Loucy (cell line): Measurements from ENCODE around the gene SLCO2A1.

Source experiments
- H2AFZ ChIP-seq: fragments of 200-600 bp; sonication (generic); 2 replicates; pipeline ENCODE4 v1.6.0; 2016; ENCODE audit warnings: antibody characterized with exemption, mild to moderate bottlenecking, low read length, moderate library complexity
- H3F3A ChIP-seq: fragments of 200-600 bp; 2 replicates; pipeline ENCODE4 v1.6.0; 2016; ENCODE audit warnings: antibody characterized with exemption, low read depth, mild to moderate bottlenecking
- H3K27me3 ChIP-seq: fragments of 200-600 bp; sonication (generic); 2 replicates; pipeline ENCODE4 v1.6.1; 2014; ENCODE audit warnings: low read length, mild to moderate bottlenecking; ENCODE audit not compliant: insufficient read depth, poor library complexity, severe bottlenecking
- H3K36me3 ChIP-seq: fragments of 200-600 bp; sonication (generic); 2 replicates; pipeline ENCODE4 v1.6.1; 2016; ENCODE audit warnings: low read length; ENCODE audit not compliant: insufficient read depth
- H3K4me1 ChIP-seq: fragments of 200-600 bp; sonication (generic); 2 replicates; pipeline ENCODE4 v1.5.1; 2014; ENCODE audit warnings: low read length, mild to moderate bottlenecking; ENCODE audit not compliant: insufficient read depth, poor library complexity, severe bottlenecking
- H3K4me2 ChIP-seq: fragments of 200-600 bp; sonication (generic); 2 replicates; pipeline ENCODE4 v1.6.0; 2014; ENCODE audit warnings: antibody characterized with exemption, low read length, low read depth, mild to moderate bottlenecking; ENCODE audit not compliant: poor library complexity, severe bottlenecking
- H3K4me3 ChIP-seq: fragments of 200-600 bp; sonication (generic); 2 replicates; pipeline ENCODE4 v1.5.1; 2014; ENCODE audit warnings: low read length, mild to moderate bottlenecking, mixed read lengths; ENCODE audit not compliant: poor library complexity, severe bottlenecking
- H3K79me2 ChIP-seq: fragments of 200-600 bp; sonication (generic); 2 replicates; pipeline ENCODE4 v1.6.1; 2014; ENCODE audit warnings: low read length; ENCODE audit not compliant: insufficient read depth
- H3K9ac ChIP-seq: fragments of 200-600 bp; sonication (generic); 2 replicates; pipeline ENCODE4 v1.6.0; 2014; ENCODE audit warnings: mild to moderate bottlenecking, low read depth, low read length, moderate library complexity; ENCODE audit not compliant: poor library complexity, severe bottlenecking
- H3K9me2 ChIP-seq: fragments of 200-600 bp; sonication (generic); replicated peaks from 2 replicates; pipeline ENCODE4 v1.6.1; 2016; ENCODE audit warnings: low read depth, low read length, mixed read lengths
- H3K9me3 ChIP-seq: fragments of 200-600 bp; sonication (generic); 2 replicates; pipeline ENCODE4 v1.6.1; 2014; ENCODE audit warnings: mild to moderate bottlenecking, antibody characterized with exemption, low read length, low read depth; ENCODE audit not compliant: insufficient read depth
- H4K20me1 ChIP-seq: fragments of 200-600 bp; sonication (generic); 2 replicates; pipeline ENCODE4 v1.6.0; 2014; ENCODE audit warnings: antibody characterized with exemption, low read length, mild to moderate bottlenecking; ENCODE audit not compliant: insufficient read depth, poor library complexity, severe bottlenecking
- EZH2phosphoT487 ChIP-seq: fragments of 200-600 bp; IDR thresholded peaks from 2 replicates; pipeline ENCODE4 v1.6.1; 2018; ENCODE audit warnings: antibody characterized with exemption, mild to moderate bottlenecking, moderate library complexity, borderline replicate concordance
- TF ChIP-seq, protein P1 (sequence below): fragments of 200-600 bp; sonication (generic); conservative IDR thresholded peaks from 2 replicates; pipeline ENCODE4 v1.5.1; 2014; ENCODE audit warnings: mild to moderate bottlenecking, antibody characterized with exemption, low read length

The SLCO2A1 gene

DNA sequence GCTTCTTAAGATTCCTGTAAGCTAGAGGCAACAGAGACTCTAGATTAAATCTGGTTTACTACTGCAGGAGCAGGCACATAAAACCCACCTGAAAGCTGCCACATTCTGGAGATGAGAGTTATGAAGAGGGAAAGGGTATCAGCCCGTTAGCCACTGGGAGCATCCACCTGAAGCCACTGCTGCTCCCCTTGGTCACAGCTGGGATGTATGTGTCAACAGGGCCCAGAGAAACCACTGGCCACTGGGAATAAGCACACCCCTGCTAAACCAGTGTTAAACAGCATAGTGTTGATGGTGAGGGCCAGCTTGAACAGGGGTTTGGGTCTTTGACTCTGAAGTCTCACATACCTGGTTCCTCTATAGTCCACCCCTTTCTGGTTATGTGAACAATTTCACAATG lies 10.9 kb downstream of the SLCO2A1 start:
- Histone ChIP-seq H3K4me1 (no peaks in the 10 kb centered on the region), H3K36me3 (no peaks in the 10 kb centered on the region), H3K9me3 (no peaks in the 10 kb centered on the region), H3K27me3 (no peaks in the 10 kb centered on the region), H3K9ac (no peak overlapping the region), H4K20me1 (no peaks in the 10 kb centered on the region), H2AFZ (no peak overlapping the region), H3K4me2 (no peak overlapping the region), H3K79me2 (no peaks in the 10 kb centered on the region), H3K9me2 (no peaks in the 10 kb centered on the region), H3K4me3 (no peak overlapping the region), H3F3A (no peaks in the 10 kb centered on the region)
- no peak for TF ChIP-seq EZH2phosphoT487
- TF ChIP-seq, protein P1, sequence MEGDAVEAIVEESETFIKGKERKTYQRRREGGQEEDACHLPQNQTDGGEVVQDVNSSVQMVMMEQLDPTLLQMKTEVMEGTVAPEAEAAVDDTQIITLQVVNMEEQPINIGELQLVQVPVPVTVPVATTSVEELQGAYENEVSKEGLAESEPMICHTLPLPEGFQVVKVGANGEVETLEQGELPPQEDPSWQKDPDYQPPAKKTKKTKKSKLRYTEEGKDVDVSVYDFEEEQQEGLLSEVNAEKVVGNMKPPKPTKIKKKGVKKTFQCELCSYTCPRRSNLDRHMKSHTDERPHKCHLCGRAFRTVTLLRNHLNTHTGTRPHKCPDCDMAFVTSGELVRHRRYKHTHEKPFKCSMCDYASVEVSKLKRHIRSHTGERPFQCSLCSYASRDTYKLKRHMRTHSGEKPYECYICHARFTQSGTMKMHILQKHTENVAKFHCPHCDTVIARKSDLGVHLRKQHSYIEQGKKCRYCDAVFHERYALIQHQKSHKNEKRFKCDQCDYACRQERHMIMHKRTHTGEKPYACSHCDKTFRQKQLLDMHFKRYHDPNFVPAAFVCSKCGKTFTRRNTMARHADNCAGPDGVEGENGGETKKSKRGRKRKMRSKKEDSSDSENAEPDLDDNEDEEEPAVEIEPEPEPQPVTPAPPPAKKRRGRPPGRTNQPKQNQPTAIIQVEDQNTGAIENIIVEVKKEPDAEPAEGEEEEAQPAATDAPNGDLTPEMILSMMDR = no peak

DNA sequence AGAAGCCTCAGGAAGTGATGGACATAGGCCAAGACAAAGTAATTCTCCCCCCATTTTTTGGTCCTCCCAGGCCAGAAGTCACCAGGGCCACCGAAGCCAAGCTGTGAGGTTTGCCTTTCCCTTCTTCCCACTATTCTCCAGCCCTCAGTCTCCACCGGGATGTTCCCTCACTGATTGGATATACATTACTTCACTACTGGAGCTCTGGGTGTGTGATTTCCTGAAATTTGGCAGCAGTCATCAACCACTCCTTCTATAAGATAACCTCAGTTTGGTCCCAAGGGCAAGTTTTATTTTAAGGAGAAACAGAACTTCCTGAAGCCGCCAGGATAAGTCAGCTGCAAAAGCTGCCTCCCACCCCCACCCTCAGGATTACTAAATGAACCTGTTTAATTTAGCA lies 11.3 kb downstream of the SLCO2A1 start:
- no peaks in the 10 kb centered on the region for H3K4me1 ChIP-seq
- H3K9me3 ChIP-seq = no peaks in the 10 kb centered on the region
- H3K36me3 ChIP-seq = no peaks in the 10 kb centered on the region
- H3K27me3 ChIP-seq = no peaks in the 10 kb centered on the region
- H3K4me2 ChIP-seq = no peak overlapping the region
- no peaks in the 10 kb centered on the region for H3K9me2 ChIP-seq
- H3K4me3 ChIP-seq = no peak overlapping the region
- no peak for TF ChIP-seq EZH2phosphoT487
- TF ChIP-seq, protein P1 = no peak
- H2AFZ ChIP-seq = no peak overlapping the region
- H3K79me2 ChIP-seq = no peaks in the 10 kb centered on the region
- no peaks in the 10 kb centered on the region for H4K20me1 ChIP-seq
- H3F3A ChIP-seq = no peaks in the 10 kb centered on the region
- no peak overlapping the region for H3K9ac ChIP-seq

DNA sequence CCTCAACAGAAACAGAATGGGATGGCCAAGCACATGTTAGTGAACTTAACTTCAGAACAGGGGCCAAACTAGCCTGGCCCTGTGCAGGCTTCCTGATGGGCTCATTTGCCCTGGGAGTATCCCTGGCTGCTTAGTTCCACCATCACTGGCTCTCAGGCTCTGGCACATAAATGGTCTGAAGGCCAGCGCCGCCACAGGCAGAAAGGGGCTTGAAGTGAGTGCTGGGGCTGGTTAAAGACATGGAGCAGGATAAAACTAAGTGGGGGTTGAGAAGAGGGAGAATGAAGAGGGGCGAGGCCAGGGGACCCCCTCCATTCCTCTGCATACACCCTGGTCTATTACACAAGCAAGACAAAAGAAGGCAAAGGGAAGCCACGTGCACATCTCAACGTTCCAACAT lies 12.2 kb downstream of the SLCO2A1 start:
- Histone ChIP-seq H3K4me3 (no peak overlapping the region), H4K20me1 (no peaks in the 10 kb centered on the region), H3K36me3 (no peaks in the 10 kb centered on the region), H3K4me1 (no peaks in the 10 kb centered on the region), H3K9ac (no peak overlapping the region), H3K27me3 (no peaks in the 10 kb centered on the region), H3F3A (no peaks in the 10 kb centered on the region), H3K9me3 (no peaks in the 10 kb centered on the region), H2AFZ (no peak overlapping the region), H3K9me2 (no peaks in the 10 kb centered on the region), H3K79me2 (no peaks in the 10 kb centered on the region), H3K4me2 (no peak overlapping the region)
- TF ChIP-seq, protein P1 = no peak
- no peak for TF ChIP-seq EZH2phosphoT487
